Ishikawa (cell line): Measurements from ENCODE around the gene PTPRN2.
"Not testable (repeated sequence)": the region's sequence is repeated elsewhere in the genome, so short reads cannot be mapped to it uniquely, and the experiment has no call there.

ENCODE experiments used
- CEBPB ChIP-seq: IDR thresholded peaks from 2 replicates; pipeline ENCODE4 v1.6.1; 2012
- CREB1 ChIP-seq: IDR thresholded peaks from 2 replicates; pipeline ENCODE4 v1.6.1; 2012; ENCODE audit warnings: low read depth
- EP300 ChIP-seq: IDR thresholded peaks from 2 replicates; pipeline ENCODE4 v1.6.1; 2012; ENCODE audit warnings: borderline replicate concordance
- FOXM1 ChIP-seq: IDR thresholded peaks from 2 replicates; pipeline ENCODE4 v1.6.1; 2012; ENCODE audit warnings: low read depth, borderline replicate concordance
- MAX ChIP-seq: IDR thresholded peaks from 2 replicates; pipeline ENCODE4 v1.6.1; 2012
- NFIC ChIP-seq: IDR thresholded peaks from 2 replicates; pipeline ENCODE4 v1.6.1; 2012
- RAD21 ChIP-seq: IDR thresholded peaks from 2 replicates; pipeline ENCODE4 v1.6.1; 2012; ENCODE audit warnings: low read depth
- TCF12 ChIP-seq: IDR thresholded peaks from 2 replicates; pipeline ENCODE4 v1.6.1; 2012; ENCODE audit warnings: low read depth
- TEAD4 ChIP-seq: IDR thresholded peaks from 2 replicates; pipeline ENCODE4 v1.6.1; 2012
- YY1 ChIP-seq: IDR thresholded peaks from 2 replicates; pipeline ENCODE4 v1.6.1; 2012; ENCODE audit warnings: low read depth

GRCh38 chr7:158524286-158524685 is 63.3 kb downstream of the PTPRN2 start:
- TF ChIP-seq NFIC, FOXM1, MAX, TEAD4, CREB1, EP300, RAD21, TCF12, CEBPB: not testable (repeated sequence)
- 0 out of 2 replicates have a peak, but pooled peaks have one; percentile 15 for TF ChIP-seq YY1
